GM19468 (cell line): ENCODE measurements around the gene OLFML2B.

Experiments used
- ATAC-seq: cut with Tn5 transposase; IDR thresholded peaks from one replicate; pipeline ENCODE4 v1.9.1; 2021; ENCODE audit warnings: mild to moderate bottlenecking, moderate library complexity, moderate number of reproducible peaks; ENCODE audit not compliant: unreplicated experiment; ENCODE audit errors: extremely low read depth

The OLFML2B gene

GRCh38 chr1:162009501-162010174, 14.0 kb downstream of the OLFML2B start:
- ATAC-seq: no peak

GRCh38 chr1:162008799-162009198, 14.9 kb downstream of the OLFML2B start:
- no peak for ATAC-seq

GRCh38 chr1:162007466-162007865, 16.2 kb downstream of the OLFML2B start:
- ATAC-seq: no peak

- ATAC-seq: no peak
Measured at GRCh38 chr1:162006081-162006480, 17.6 kb downstream of the OLFML2B start.

GRCh38 chr1:162004441-162004950, 19.2 kb downstream of the OLFML2B start:
- ATAC-seq: no peak

- no peak for ATAC-seq
Measured at GRCh38 chr1:162003830-162004215, 19.8 kb downstream of the OLFML2B start.

GRCh38 chr1:162003061-162003829, 20.4 kb downstream of the OLFML2B start:
- ATAC-seq: no peak

- no peak for ATAC-seq
Measured at GRCh38 chr1:162000053-162000420, 23.6 kb downstream of the OLFML2B start.

- no peak for ATAC-seq
Measured at GRCh38 chr1:161999301-162000052, 24.2 kb downstream of the OLFML2B start.

- ATAC-seq: no peak
Measured at GRCh38 chr1:161998811-161999210, 24.9 kb downstream of the OLFML2B start.

- ATAC-seq: no peak
Measured at GRCh38 chr1:161997152-161997551, 26.5 kb downstream of the OLFML2B start.

GRCh38 chr1:161994175-161994668, 29.4 kb downstream of the OLFML2B start:
- no peak for ATAC-seq

- no peak for ATAC-seq
Measured at GRCh38 chr1:161993576-161993975, 30.1 kb downstream of the OLFML2B start.

- ATAC-seq: no peak
Measured at GRCh38 chr1:161989786-161990185, 33.9 kb downstream of the OLFML2B start.

GRCh38 chr1:161989108-161989507, 34.6 kb downstream of the OLFML2B start:
- ATAC-seq: no peak

- no peak for ATAC-seq
Measured at GRCh38 chr1:161988413-161988812, 35.3 kb downstream of the OLFML2B start.

- ATAC-seq: no peak
Measured at GRCh38 chr1:161987872-161988271, 35.8 kb downstream of the OLFML2B start.

- no peak for ATAC-seq
Measured at GRCh38 chr1:161987303-161987702, 36.4 kb downstream of the OLFML2B start.

GRCh38 chr1:161986328-161986727, 37.3 kb downstream of the OLFML2B start:
- ATAC-seq: no peak

- no peak for ATAC-seq
Measured at GRCh38 chr1:161985301-161985822, 38.3 kb downstream of the OLFML2B start.
